ENCODE data around the gene MED9. TPM values are rescaled to one million over a fixed set of nuclear protein-coding genes. Genes with fewer than 3 reads are reported as not detected.

The MED9 gene
- total RNA-seq, 1 experiment from 2014 or later = 8.1 TPM

DNA sequence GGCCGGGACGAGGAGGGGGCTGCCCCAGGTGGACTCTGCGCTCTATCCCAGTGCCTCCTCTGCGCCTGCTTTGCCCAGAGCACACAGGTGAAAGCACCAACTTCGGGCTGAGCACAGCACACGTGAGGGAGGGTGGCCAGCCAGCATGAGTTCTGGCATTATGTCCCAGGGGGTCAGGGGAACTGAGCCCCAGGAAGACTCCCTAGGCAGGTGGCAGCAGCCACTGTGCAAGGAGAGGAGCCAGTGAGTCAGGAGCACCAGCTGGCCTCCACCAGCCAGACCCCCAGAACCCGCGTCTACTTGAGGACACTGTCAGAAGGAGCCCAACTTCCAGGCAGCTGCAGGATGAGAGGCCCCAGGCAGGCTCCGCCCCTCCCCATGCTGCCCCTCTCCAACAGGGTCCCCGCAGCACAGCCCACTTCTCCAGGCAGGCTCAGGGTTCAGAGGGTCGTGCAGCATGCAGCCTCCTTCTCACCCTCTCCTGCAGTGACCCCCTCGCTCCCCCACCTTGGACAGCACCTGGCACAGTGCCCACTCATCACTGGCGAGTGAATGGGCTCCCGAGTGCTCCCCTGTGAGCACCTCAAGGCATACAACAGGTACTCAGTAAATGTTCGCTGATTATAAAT is 63.6 kb downstream of the MED9 start:
- intact Hi-C loops (cut with micrococcal nuclease) = no loop called here
- no peak overlapping the region for H3K27ac Mint-ChIP-seq (ENCODE audit: low read depth, unreplicated experiment)
- H3K36me3 Mint-ChIP-seq (ENCODE audit: insufficient read depth, unreplicated experiment) = no peaks in the 10 kb centered on the region
- ChIA-PET CTCF (no interaction called here), POLR2A (no interaction called here)
- no peak for DNase-seq (ENCODE audit: unreplicated experiment)
- TF ChIP-seq CTCF (IDR thresholded peaks at IDR 0.05; ENCODE audit: unreplicated experiment) = no peak
- BruUV-seq (replicated peaks) = no TSS peak
- H3K27me3 Mint-ChIP-seq (ENCODE audit: insufficient read depth, unreplicated experiment) = no peaks in the 10 kb centered on the region
- H3K9me3 Mint-ChIP-seq (ENCODE audit: unreplicated experiment) = no peaks in the 10 kb centered on the region
- H3K4me1 Mint-ChIP-seq (ENCODE audit: insufficient read depth, unreplicated experiment) = peaks cover 3% of the 10 kb centered on the region
- no peak overlapping the region for H3K4me3 Mint-ChIP-seq (ENCODE audit: unreplicated experiment)

- no peak for DNase-seq (ENCODE audit: unreplicated experiment)
- no peak overlapping the region for H3K27ac Mint-ChIP-seq (ENCODE audit: low read depth, unreplicated experiment)
- no peak overlapping the region for H3K4me3 Mint-ChIP-seq (ENCODE audit: unreplicated experiment)
- no peak for TF ChIP-seq CTCF (IDR thresholded peaks at IDR 0.05; ENCODE audit: unreplicated experiment)
- peaks cover 10% of the 10 kb centered on the region for H3K4me1 Mint-ChIP-seq (ENCODE audit: insufficient read depth, unreplicated experiment)
- intact Hi-C loops (cut with micrococcal nuclease) = no loop called here
- no TSS peak for BruUV-seq (replicated peaks)
- no peaks in the 10 kb centered on the region for H3K36me3 Mint-ChIP-seq (ENCODE audit: insufficient read depth, unreplicated experiment)
- ChIA-PET POLR2A (no interaction called here), CTCF (interaction anchor here (0.6 kb wide), 1 partner anchor 167 kb away, joined by 3 read pairs; no protein-coding TSS in a partner anchor)
- H3K9me3 Mint-ChIP-seq (ENCODE audit: unreplicated experiment) = no peaks in the 10 kb centered on the region
- no peaks in the 10 kb centered on the region for H3K27me3 Mint-ChIP-seq (ENCODE audit: insufficient read depth, unreplicated experiment)
Observed at GRCh38 chr17:17540935-17541639, 64.3 kb downstream of the MED9 start.

- Mint-ChIP-seq H3K4me1 (ENCODE audit: insufficient read depth, unreplicated experiment) (peaks cover 10% of the 10 kb centered on the region), H3K27ac (ENCODE audit: low read depth, unreplicated experiment) (no peak overlapping the region), H3K36me3 (ENCODE audit: insufficient read depth, unreplicated experiment) (no peaks in the 10 kb centered on the region), H3K4me3 (ENCODE audit: unreplicated experiment) (no peak overlapping the region), H3K27me3 (ENCODE audit: insufficient read depth, unreplicated experiment) (no peaks in the 10 kb centered on the region), H3K9me3 (ENCODE audit: unreplicated experiment) (no peaks in the 10 kb centered on the region)
- no peak for TF ChIP-seq CTCF (IDR thresholded peaks at IDR 0.05; ENCODE audit: unreplicated experiment)
- no peak for DNase-seq (ENCODE audit: unreplicated experiment)
- no TSS peak for BruUV-seq (replicated peaks)
- ChIA-PET CTCF (interaction anchor here (0.6 kb wide), 1 partner anchor 167 kb away, joined by 3 read pairs; no protein-coding TSS in a partner anchor), POLR2A (no interaction called here)
- intact Hi-C loops (cut with micrococcal nuclease) = no loop called here
Observed at GRCh38 chr17:17541640-17542001, 64.8 kb downstream of the MED9 start.

Other genes with a start within 250 kb of the MED9 start
- gene FLCN, start 239.8 kb upstream of the MED9 start, total RNA-seq (2022) = 25.6 and 49.7 TPM in 2 replicates
- 67.0 and 91.8 TPM in 2 replicates for gene COPS3, start 195.8 kb upstream of the MED9 start, total RNA-seq (2022)
- gene NT5M, start 173.6 kb upstream of the MED9 start, total RNA-seq (2022) = 5.0 and 5.5 TPM in 2 replicates
- gene RASD1, start 19.4 kb downstream of the MED9 start, total RNA-seq (2022) = 0.21 TPM in 1 of 2 replicates, not detected in the other
- gene PEMT, start 114.7 kb downstream of the MED9 start, total RNA-seq (2022) = 37.0 and 49.8 TPM in 2 replicates
- 30.4 and 34.6 TPM in 2 replicates for gene RAI1, start 204.5 kb downstream of the MED9 start, total RNA-seq (2022)